Astrocyte (in vitro differentiated cells and primary cell): Measurements from ENCODE around the gene WWTR1. TPM values are rescaled to one million over a fixed set of nuclear protein-coding genes. Genes with fewer than 3 reads are reported as not detected.

Experiments
- DNase-seq: peaks from one replicate; pipeline ENCODE4 v3.0.0-alpha.2; 2010; ENCODE audit warnings: low read depth
- FAIRE-seq: peaks from 2 replicates; lab custom pipeline; 2011; peaks lifted over from hg19 to GRCh38; lab: Jason Lieb, UNC
- H2AFZ ChIP-seq: 2 replicates; pipeline ENCODE4 v1.6.0; 2012; ENCODE audit warnings: low read depth, low read length, inconsistent platforms
- H3K27ac ChIP-seq: 2 replicates; pipeline ENCODE4 v1.5.1; 2011; ENCODE audit warnings: low read depth, low read length, inconsistent platforms
- H3K27me3 ChIP-seq: 2 replicates; pipeline ENCODE4 v1.6.0; 2011; ENCODE audit warnings: low read length, inconsistent platforms; ENCODE audit not compliant: insufficient read depth
- H3K36me3 ChIP-seq: 2 replicates; pipeline ENCODE4 v1.5.1; 2011; ENCODE audit warnings: low read length, inconsistent platforms; ENCODE audit not compliant: insufficient read depth
- H3K4me1 ChIP-seq: 2 replicates; pipeline ENCODE4 v1.5.1; 2011; ENCODE audit warnings: low read length, inconsistent platforms; ENCODE audit not compliant: insufficient read depth
- H3K4me2 ChIP-seq: 2 replicates; pipeline ENCODE4 v1.6.0; 2012; ENCODE audit warnings: low read length, inconsistent platforms
- H3K4me3 ChIP-seq: 2 replicates; pipeline ENCODE4 v1.5.1; 2011; ENCODE audit warnings: low read depth, mild to moderate bottlenecking, low read length, inconsistent platforms; ENCODE audit not compliant: insufficient read depth
- H3K79me2 ChIP-seq: 2 replicates; pipeline ENCODE4 v1.6.0; 2012; ENCODE audit warnings: mild to moderate bottlenecking, low read length, inconsistent platforms; ENCODE audit not compliant: insufficient read depth
- H3K9ac ChIP-seq: 2 replicates; pipeline ENCODE4 v1.6.0; 2012; ENCODE audit warnings: mild to moderate bottlenecking, low read length, inconsistent platforms
- H3K9me3 ChIP-seq: 2 replicates; pipeline ENCODE4 v1.5.1; 2012; ENCODE audit warnings: low read depth, mild to moderate bottlenecking, low read length, inconsistent platforms; ENCODE audit not compliant: insufficient read depth
- H4K20me1 ChIP-seq: 2 replicates; pipeline ENCODE4 v1.6.0; 2012; ENCODE audit warnings: low read length, inconsistent platforms; ENCODE audit not compliant: insufficient read depth
- H3K27ac Mint-ChIP-seq: one replicate; pipeline ENCODE4 v1.8.0; 2021; ENCODE audit warnings: mild to moderate bottlenecking, mixed read lengths; ENCODE audit not compliant: unreplicated experiment
- H3K27me3 Mint-ChIP-seq: one replicate; pipeline ENCODE4 v1.8.0; 2021; ENCODE audit warnings: low read depth, mixed read lengths; ENCODE audit not compliant: unreplicated experiment
- H3K36me3 Mint-ChIP-seq: one replicate; pipeline ENCODE4 v1.8.0; 2021; ENCODE audit warnings: low read depth, mixed read lengths; ENCODE audit not compliant: unreplicated experiment
- H3K4me1 Mint-ChIP-seq: one replicate; pipeline ENCODE4 v1.8.0; 2021; ENCODE audit warnings: low read depth, mixed read lengths; ENCODE audit not compliant: unreplicated experiment
- H3K4me3 Mint-ChIP-seq: one replicate; pipeline ENCODE4 v1.8.0; 2021; ENCODE audit warnings: mild to moderate bottlenecking, moderate library complexity, mixed read lengths; ENCODE audit not compliant: unreplicated experiment
- H3K9me3 Mint-ChIP-seq: one replicate; pipeline ENCODE4 v1.8.0; 2021; ENCODE audit warnings: mild to moderate bottlenecking, mixed read lengths; ENCODE audit not compliant: unreplicated experiment
- CTCF ChIP-seq: IDR thresholded peaks from 2 replicates; pipeline ENCODE4 v1.5.1; 2011; ENCODE audit warnings: low read depth, mild to moderate bottlenecking, inconsistent platforms, low read length, moderate library complexity; ENCODE audit not compliant: insufficient read depth
- EZH2 ChIP-seq: IDR thresholded peaks from 2 replicates; pipeline ENCODE4 v1.6.1; 2012; ENCODE audit warnings: mild to moderate bottlenecking, low read length, inconsistent platforms; ENCODE audit not compliant: insufficient read depth
- total RNA-seq: library from RNA; stranded (reverse); gene quantifications from 2 replicates; pipeline ENCODE4 v1.2.1, GENCODE V29; 2021

Gene WWTR1
- total RNA-seq, 1 donor from 2014 or later, result 94.3 TPM

GRCh38 chr3:149542375-149543312 lies 115.2 kb downstream of the WWTR1 start:
- peaks cover 17% of the 10 kb centered on the region for H3K36me3 Mint-ChIP-seq
- DNase-seq, result peak; percentile 93
- no peaks in the 10 kb centered on the region for H3K9me3 Mint-ChIP-seq
- peak; percentile 66 for FAIRE-seq
- Histone ChIP-seq H3K4me3 (peak overlapping the region; percentile 7), H2AFZ (no peak overlapping the region), H3K9ac (peak overlapping the region; percentile 67), H3K79me2 (peaks cover 77% of the 10 kb centered on the region), H3K4me1 (peaks cover 52% of the 10 kb centered on the region), H4K20me1 (no peaks in the 10 kb centered on the region), H3K9me3 (no peaks in the 10 kb centered on the region), H3K36me3 (peaks cover 13% of the 10 kb centered on the region), H3K4me2 (peak overlapping the region; percentile 71), H3K27ac (peak overlapping the region; percentile 83), H3K27me3 (no peaks in the 10 kb centered on the region)
- H3K4me3 Mint-ChIP-seq, result peak overlapping the region; percentile 72
- no peaks in the 10 kb centered on the region for H3K27me3 Mint-ChIP-seq
- no peak for TF ChIP-seq CTCF
- TF ChIP-seq EZH2, result no peak
- H3K4me1 Mint-ChIP-seq, result peaks cover 62% of the 10 kb centered on the region
- H3K27ac Mint-ChIP-seq, result peak overlapping the region; percentile 93

- Mint-ChIP-seq H3K4me3 (peak overlapping the region; percentile 43), H3K4me1 (peaks cover 64% of the 10 kb centered on the region), H3K27me3 (no peaks in the 10 kb centered on the region), H3K27ac (peak overlapping the region; percentile 93), H3K9me3 (no peaks in the 10 kb centered on the region), H3K36me3 (peaks cover 14% of the 10 kb centered on the region)
- Histone ChIP-seq H4K20me1 (no peaks in the 10 kb centered on the region), H3K4me3 (peak overlapping the region; percentile 0), H3K36me3 (peaks cover 13% of the 10 kb centered on the region), H3K27me3 (no peaks in the 10 kb centered on the region), H3K9ac (peak overlapping the region; percentile 67), H3K79me2 (peaks cover 82% of the 10 kb centered on the region), H2AFZ (no peak overlapping the region), H3K27ac (peak overlapping the region; percentile 83), H3K4me2 (peak overlapping the region; percentile 71), H3K4me1 (peaks cover 53% of the 10 kb centered on the region), H3K9me3 (no peaks in the 10 kb centered on the region)
- DNase-seq, result peak; percentile 60
- no peak for TF ChIP-seq EZH2
- TF ChIP-seq CTCF, result no peak
- FAIRE-seq, result peak; percentile 47
Observed at GRCh38 chr3:149541091-149541491, 116.7 kb downstream of the WWTR1 start.

DNA sequence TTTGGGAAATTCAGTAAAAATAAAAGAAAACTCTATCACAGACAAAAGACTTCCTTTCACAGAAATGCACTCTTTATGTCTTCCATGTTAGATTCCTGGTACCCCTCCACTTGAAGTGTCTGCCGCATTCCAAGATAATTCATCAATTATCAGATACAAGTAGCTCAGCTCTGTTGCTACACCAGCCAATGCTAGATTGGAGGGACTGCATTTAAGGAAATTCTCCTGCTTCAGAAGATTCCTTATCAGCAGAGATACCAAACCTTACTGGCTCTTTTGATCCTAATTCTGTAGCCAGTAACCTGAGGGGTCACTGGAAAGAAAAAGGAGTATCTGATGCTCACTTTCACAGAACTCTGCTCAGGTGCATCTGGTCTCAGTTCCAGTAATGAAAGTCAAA lies 119.5 kb downstream of the WWTR1 start:
- Mint-ChIP-seq H3K27me3 (no peaks in the 10 kb centered on the region), H3K9me3 (no peaks in the 10 kb centered on the region), H3K36me3 (peaks cover 11% of the 10 kb centered on the region), H3K27ac (no peak overlapping the region), H3K4me1 (peaks cover 87% of the 10 kb centered on the region), H3K4me3 (no peak overlapping the region)
- Histone ChIP-seq H3K27ac (peak overlapping the region; percentile 83), H3K79me2 (peaks cover 76% of the 10 kb centered on the region), H3K9ac (no peak overlapping the region), H2AFZ (no peak overlapping the region), H3K27me3 (no peaks in the 10 kb centered on the region), H3K9me3 (no peaks in the 10 kb centered on the region), H3K4me2 (no peak overlapping the region), H3K4me1 (peaks cover 74% of the 10 kb centered on the region), H4K20me1 (no peaks in the 10 kb centered on the region), H3K36me3 (peaks cover 7% of the 10 kb centered on the region), H3K4me3 (no peak overlapping the region)
- DNase-seq (no peak), FAIRE-seq (no peak)
- TF ChIP-seq CTCF, result no peak
- no peak for TF ChIP-seq EZH2
